ENCODE measurements around the gene FGF19.

The FGF19 gene, protein sequence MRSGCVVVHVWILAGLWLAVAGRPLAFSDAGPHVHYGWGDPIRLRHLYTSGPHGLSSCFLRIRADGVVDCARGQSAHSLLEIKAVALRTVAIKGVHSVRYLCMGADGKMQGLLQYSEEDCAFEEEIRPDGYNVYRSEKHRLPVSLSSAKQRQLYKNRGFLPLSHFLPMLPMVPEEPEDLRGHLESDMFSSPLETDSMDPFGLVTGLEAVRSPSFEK

DNA sequence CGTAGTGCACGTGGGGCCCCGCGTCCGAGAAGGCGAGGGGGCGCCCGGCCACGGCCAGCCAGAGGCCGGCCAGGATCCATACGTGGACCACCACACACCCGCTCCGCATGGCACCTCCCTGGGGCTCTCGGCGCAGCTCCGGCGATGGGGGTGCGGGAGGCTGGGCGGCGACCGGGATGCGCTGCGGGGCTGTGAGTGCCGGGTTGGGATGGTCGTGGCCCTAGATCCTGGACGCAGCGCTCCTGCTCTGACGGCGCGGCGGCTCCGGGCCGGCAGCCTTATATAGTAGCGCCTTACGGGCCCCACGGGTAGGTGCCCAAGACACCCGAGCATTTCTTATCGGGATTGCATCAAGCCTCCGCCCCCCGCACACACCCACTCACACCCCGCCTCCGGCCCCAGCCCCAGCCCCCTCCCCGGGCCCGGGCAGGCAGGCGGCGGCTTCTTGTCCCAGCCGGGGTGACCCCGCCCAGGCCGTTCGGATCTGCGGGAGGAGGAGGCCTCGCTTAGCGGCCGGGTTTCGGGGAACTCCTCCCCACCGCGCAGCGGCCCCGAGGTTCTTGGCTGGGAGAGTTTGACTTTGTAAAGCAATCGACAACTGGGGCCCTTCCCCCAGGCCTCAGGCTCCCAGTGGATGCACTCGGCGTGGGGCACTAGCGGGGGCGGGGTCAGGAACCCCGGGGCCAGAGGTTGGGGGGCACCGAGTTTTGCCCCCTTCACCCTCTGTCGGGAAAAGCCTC, at the start of gene FGF19:
Gene FGF19 (minus strand): TSS at position 255 of the 740 bp plus-strand sequence. CDS start 146 bp downstream, at position 109.
- no peak for DNase-seq (ENCODE audit: low read depth)

- DNase-seq (ENCODE audit: low read depth), result no peak
These were observed 49.1 kb upstream of the FGF19 start for GRCh38 chr11:69752890-69753289.

DNA sequence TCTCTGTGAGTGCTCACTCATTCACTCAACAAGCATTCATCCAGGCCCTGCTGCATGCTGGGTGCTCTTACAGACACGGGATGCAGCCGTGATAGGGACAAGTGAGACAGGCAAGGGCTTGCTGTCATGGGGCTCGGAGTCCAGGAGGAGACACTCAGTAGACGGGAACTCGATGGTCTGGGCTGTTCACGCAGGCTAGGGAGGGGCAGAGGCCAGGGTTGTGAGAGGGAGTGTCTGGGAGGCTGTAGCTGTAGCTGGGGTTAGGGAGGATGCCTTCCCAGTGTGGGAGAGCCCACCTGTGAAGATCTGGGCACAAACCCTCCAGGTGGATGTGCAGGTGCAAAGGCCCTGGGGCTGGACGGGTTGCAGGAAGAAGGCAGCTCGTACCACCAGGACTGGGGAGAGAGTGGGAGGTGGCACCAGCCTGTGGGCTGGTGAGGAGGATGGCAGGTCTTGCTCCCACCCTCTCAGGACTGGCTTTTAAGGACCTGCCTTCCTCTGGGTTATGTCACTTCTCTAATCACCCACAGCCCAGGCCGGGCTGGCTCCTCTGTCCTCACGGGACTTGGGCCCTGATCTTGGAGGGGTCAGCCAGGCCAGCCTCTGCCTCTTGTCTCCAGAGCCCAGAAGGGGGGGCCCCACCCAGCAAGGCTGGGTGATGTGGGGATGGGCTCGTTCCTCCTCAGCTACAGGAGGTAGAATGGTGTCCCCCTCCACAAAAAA, 47.2 kb upstream of the FGF19 start:
- DNase-seq (ENCODE audit: low read depth), result no peak

DNA sequence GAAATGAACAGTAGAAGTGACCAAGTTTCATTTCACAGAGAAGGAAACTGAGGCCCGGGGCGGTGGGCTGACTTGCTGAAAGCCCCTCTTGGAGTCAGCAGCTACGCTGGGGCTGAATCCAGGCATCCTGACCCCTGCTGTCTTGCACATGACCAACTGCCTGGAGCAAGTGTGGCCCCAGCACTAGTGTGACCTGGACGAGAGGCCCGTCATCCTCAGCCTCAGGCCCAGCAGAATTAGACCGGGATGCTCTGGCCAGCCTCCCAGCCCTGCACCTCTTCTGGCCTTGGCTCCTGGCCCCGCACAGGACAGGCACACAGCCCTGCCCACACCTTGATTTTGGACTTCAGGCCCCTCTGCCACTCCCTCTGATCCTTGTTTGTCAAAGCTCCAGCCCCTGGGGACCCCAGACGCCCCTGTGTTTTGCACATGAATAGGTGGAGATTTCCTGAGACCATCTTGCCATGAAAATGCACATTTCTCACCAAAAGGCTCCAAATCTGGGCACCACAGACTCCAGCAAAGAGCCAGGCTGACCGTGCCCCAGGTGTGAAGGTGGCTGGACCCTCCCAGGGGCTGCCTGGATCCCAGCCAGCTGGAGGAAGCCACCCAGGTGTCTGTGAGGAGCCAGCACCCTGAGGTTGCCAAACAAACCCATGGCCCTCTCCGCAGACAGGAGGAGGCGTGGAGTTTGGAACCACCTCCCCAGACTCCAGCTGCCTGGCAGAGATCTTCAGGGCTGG, 46.5 kb upstream of the FGF19 start:
- DNase-seq (ENCODE audit: low read depth), result no peak

GRCh38 chr11:69748637-69749036, 44.8 kb upstream of the FGF19 start:
- no peak for DNase-seq (ENCODE audit: low read depth)

DNA sequence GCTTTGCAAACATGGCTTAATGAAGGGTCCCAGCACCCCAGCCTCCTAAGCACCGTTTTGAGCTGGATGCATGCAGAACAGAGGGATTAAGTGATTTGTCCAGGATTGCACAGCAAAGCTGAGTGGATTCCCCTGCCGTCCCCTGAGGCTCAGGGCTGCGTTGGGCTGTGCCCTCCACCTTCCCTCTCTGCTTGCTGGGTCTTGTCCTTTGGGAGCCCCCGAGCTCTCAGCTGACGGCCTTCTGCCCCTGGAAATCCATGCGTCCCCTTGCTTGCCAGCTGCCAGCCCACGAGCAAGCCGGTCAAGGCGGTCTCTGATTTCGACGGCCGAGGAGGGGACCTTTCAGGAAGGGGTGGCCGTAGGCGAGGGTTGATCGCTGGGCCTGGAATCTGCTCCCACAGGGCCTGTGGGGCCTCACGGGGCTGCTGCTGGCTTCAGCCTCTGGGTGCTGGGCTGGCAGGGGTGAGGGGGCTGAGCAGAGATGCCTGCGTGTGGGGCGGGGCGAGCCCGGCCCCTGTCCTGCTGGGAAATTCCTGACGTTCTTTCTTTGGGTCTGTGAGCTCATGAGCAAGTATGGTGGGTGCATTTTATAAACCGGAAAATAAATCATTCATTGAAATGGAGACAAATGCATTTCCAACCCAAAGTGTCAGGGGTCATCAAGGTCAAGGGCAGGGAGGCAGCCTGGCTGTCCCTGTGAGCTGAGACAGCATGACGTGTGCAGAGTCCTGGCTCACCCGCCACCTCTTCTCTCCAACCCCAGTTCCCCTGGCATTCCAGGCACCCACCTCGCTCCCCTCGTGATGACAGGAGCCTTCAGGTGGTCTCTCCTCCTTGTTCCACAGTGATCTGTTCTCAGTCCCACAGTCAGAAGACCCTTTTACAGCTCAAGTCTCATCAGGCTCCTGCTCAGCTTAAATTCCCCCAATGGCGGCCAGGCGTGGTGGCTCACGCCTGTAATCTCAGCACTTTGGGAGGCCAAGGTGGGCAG, 43.2 kb upstream of the FGF19 start:
- no peak for DNase-seq (ENCODE audit: low read depth)

- DNase-seq (ENCODE audit: low read depth), result no peak
These were observed 42.3 kb upstream of the FGF19 start for GRCh38 chr11:69746140-69746539.

- DNase-seq (ENCODE audit: low read depth), result no peak
These were observed 41.4 kb upstream of the FGF19 start for GRCh38 chr11:69745201-69745600.

DNA sequence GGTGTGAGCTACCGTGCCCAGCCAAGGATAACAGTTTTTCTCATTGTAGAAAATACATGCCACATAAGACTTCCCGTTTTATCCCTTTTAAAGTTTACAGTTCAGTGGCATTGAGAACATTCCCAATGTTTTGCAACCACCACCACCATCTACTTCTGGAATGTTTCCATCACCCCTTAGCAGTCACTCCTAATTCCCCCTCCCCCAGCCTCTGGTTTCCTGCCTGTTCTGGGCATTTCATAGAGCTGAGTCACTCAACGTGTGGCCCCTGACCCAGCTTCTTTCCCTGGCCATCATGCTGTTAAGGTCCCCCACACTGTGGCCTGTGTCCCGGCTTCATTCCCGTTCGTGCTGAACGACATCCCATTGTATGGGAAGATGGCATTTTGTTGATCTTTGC, 40.6 kb upstream of the FGF19 start:
- DNase-seq (ENCODE audit: low read depth), result no peak

DNA sequence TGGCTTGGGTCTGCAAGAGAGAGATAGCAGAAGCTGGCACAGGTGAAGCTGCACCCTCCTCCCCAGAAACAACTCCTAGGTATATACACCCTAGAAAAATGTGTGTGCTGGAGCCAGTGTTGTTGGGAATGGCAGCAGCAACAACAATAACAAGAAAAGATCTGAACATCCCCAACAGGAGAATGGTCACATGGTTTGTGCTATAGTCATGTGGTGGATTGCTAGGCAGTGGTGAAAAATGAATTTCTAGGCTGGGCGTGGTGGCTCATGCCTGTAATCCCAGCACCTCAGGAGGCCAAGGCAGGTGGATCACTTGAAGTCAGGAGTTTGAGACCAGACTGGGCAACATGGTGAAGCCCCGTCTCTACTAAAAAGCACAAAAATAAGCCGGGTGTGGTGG, 31.0 kb upstream of the FGF19 start:
- no peak for DNase-seq (ENCODE audit: low read depth)

GRCh38 chr11:69734367-69734766, 30.5 kb upstream of the FGF19 start:
- no peak for DNase-seq (ENCODE audit: low read depth)

DNA sequence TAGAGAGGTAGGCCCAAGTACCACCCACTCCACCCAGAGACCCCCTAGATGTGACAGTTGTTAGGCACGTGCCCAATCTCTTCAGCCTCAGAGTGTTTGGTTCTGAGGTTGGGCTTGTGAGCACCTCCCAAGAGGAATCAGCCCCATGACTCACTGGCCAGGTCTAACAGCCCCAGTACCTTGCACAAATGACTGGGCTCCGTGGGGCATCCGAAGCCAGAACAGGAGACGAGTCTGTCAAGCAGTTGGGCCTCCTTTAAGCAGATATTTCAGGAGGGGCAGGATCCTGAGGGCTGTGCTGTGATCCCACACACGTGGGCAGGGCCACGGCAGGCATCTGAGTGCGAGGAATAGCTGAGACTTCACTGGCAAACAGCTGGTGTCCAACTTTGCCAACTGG, 29.1 kb upstream of the FGF19 start:
- no peak for DNase-seq (ENCODE audit: low read depth)

DNA sequence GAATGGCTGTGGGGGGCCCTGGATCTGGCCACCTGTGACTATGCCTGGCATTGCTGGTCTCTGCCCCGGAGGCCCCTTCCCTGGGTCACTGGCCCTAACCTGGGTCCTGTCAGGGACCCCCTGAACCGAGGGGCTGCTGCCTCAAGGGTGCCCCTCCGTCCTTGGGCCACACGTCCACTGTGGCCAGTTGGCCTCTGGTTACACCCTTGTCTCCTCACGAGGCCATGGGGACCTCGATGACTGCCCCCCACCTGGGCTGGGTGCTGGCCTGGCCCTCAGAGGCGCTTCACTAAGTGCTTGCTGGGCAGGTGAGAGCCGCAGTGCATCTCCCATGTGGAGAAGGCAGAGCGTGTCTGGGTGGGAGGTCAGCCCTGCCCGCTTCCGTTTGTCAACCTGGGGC, 27.3 kb upstream of the FGF19 start:
- no peak for DNase-seq (ENCODE audit: low read depth)

DNA sequence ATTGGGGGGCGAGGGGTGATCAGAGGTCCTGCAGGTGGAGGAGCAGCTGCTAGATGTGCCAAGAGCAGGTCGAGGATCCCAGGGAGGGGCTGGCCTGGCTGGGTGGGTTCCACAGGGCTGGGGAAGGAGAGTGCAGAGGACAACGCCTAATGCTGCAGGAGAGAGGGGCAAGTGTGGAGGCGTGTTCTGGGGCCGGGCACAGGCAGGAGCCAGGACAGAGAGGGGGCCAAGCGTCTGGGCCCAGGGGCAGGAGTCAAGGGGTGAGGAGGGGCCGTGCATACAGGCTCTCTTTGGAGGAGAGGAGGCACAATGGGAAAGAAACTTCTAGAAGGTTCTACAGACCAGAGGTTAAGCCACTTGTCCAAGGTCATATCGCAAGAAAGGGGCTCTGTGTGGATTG, 26.7 kb upstream of the FGF19 start:
- no peak for DNase-seq (ENCODE audit: low read depth)

- no peak for DNase-seq (ENCODE audit: low read depth)
These were observed 25.4 kb upstream of the FGF19 start for GRCh38 chr11:69729252-69729651.

DNA sequence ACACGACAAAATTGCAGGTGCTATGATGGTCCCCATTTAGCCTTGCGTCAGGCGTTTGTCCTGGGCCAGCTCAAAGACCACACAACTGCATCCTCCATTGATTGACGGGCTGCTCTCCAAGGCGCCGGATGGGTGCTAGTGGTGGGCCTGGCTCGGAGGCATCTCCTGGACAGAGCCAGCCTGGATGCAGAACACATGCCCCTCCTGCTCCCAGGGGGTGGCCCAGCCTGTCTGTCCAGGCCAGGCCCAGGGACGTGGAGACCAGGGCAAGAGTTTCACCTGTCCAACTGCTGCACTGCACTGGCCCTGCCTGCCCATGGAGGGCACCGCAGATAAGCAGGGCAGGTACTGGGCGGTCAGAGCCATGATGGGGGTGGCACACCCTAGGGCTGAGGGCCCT, 23.4 kb upstream of the FGF19 start:
- no peak for DNase-seq (ENCODE audit: low read depth)

- no peak for DNase-seq (ENCODE audit: low read depth)
These were observed 22.7 kb upstream of the FGF19 start for GRCh38 chr11:69726481-69726880.

DNA sequence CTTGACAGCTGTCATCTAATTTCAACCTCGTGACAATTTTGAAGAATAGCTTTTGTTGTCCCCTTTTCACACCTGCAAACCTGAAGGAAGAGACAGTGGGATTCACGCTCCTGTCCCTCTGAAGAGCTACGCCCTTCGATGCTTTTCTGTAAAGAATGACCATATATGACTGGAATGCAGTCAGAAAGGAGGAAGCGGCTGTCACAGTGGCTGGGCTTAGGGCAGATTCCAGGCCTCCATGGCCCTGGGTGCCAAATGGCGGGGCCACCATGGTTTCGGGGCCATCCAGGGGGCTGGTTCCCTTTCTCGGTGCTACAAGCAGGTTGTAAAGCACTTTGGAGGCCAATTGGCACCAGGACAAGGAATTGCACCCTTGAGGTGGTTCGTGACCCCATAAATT, 22.2 kb upstream of the FGF19 start:
- DNase-seq (ENCODE audit: low read depth), result no peak

DNA sequence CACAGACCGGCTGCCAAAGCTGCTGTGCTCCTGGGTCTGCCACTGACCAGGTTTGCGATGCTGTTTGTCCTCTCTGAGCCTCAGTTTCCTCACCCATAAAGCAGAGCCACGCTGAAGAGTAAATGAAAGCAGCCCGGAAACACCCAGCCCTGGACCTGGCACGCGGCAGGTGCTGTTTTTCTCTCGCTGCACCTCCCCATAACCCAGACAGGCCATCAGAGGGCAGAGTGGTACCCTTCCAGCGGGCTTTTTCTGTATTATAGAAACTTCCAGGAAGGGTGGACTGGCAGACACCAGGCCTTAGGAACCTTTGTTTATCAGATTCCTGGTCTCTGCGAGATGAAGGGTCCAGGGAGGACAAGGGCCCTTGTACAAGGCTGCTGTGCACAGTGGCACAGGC, 17.9 kb upstream of the FGF19 start:
- no peak for DNase-seq (ENCODE audit: low read depth)

DNA sequence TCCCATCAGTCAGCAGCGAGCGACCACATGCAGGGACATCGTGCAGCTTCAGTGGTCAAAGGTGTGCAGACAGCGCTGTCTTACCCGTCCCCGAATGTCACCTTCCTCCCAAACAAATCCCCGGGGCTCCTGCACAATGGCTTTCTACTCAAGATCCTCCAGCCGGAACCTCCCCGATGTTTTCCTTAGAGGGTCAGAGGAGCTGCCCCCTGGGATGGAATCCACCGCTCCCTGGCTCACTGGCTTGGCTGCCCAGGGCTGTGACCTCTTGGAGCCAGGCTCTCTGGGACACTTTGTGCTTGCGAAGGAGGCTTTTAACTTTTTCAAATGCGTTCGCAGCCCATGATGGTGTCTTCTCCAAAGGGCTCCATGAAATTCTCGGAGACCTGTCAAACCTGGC, 17.3 kb upstream of the FGF19 start:
- DNase-seq (ENCODE audit: low read depth), result no peak

GRCh38 chr11:69718912-69719311, 15.1 kb upstream of the FGF19 start:
- no peak for DNase-seq (ENCODE audit: low read depth)

All from activated T-cell treated with anti-CD3 and anti-CD28 coated beads for 24 hours (primary cell).